ENCODE results near the gene PRR33. TPM values are rescaled to one million over a fixed set of nuclear protein-coding genes. Genes with fewer than 3 reads are reported as not detected.

PRR33 gene
- total RNA-seq, 2 experiments from 2014 or later, result 0.08 TPM; not detected in 1

DNA sequence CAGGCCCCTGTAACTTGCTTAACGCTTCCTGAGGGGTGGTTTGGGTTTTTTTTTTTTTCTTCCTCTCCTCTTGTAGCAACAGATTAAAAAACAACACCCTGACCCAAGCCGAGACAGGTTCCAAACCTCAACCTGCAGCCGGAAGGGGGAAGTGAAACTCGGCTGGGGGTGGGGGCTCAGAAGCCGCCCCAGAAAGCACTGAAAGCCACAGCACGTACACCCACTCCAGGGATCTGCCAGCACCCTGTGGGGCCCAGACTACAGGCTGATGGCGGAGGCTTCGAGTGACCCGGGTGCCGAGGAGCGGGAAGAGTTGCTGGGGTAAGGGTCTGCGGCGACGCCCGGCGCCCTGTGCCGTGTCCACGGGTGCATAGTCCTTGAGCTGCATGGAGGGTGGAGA lies 38.8 kb downstream of the PRR33 start, which contains the start of gene LSP1:
LSP1 (plus strand) TSS at position 208 of the 400 bp plus-strand sequence; CDS start at position 269, 61 bp downstream.
- Mint-ChIP-seq H3K9me3 (ENCODE audit: insufficient read depth) (no peaks in the 10 kb centered on the region), H3K27ac (peak within 1 kb of the TSS; percentile 98), H3K27me3 (ENCODE audit: low read depth) (peaks cover 3% of the 10 kb centered on the region), H3K4me3 (peak within 1 kb of the TSS; percentile 99), H3K4me1 (ENCODE audit: low read depth) (peaks cover 63% of the 10 kb centered on the region), H3K36me3 (ENCODE audit: low read depth) (peaks cover 24% of the 10 kb centered on the region)
- CTCF ChIA-PET, result interaction anchor here (0.9 to 3.1 kb wide), 10 partner anchors 14 to 200 kb away, joined by 3 to 23 read pairs (median 4); partner anchors contain the start of genes SYT8 and TNNI2
- peak; percentile 63 for ATAC-seq
- DNase-seq, result peak; percentile 93
- POLR2A ChIA-PET, result interaction anchor here (0.6 to 3.8 kb wide), 8 partner anchors 9 to 69 kb away, joined by 3 to 16 read pairs (median 4); partner anchors contain the start of gene TNNI2

DNA sequence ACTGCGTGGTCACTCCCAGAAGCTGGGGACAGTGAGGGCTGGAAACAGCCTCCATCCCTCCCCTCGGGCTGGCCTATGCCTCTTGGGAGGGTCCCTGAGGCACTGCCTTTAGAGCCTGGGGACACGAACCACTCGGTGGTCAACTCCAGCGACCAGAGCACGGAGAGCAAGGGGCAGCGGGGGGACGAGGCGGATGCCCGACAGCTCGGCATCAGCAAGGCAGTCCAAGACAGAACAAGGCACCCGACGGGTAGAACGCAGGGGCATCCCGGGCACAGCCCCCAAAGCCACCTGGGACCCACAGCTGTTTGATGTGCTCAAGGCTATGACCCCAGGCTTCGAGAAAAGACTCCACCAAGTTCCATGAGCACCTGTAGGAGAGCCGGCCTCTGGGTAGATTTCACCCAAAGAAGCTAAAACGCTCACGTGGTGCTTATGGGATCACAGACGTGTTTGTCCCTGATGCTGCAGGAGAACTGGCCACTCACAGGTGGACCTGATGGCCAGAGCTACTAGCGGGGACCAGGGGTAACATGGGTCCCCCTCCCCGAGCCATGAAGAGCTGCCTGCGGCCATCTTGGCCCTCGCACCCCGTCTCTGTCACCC lies 39.3 kb downstream of the PRR33 start:
- peak overlapping the region; percentile 98 for H3K27ac Mint-ChIP-seq

DNA sequence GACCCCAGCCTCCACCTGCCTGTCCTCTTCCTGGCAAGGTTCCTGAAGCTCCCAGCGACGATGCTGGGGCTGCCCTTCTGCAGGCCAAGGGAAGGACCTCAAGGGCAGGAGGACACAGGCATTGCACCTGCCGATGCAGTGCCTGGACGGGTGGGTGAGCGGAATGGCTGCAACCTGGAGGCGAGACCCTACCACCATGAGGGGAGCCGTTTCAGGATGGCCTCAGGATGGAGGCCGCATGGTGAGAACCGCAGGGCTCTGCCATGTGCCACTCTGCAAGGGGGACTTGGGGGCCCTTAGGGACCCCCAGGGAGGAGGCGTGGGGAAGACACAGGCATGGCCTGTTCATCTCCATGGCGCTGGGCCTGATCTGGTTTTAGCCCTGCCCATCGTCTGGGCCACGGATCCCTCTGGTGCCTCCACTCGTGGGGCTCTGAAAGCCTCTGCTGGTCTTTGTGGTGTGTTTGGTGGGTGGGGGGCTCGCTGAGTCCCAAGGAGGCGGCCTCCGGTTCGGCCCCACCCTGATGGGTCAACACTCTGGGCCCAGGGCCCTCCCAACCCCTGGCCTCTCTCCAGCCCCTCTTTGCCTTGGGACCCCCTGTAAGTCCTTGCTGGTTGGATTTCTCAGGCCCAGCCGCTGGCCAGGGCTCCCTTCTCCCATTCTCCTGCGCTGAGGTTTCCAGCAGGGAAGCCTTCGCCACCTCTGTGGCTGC lies 40.1 kb downstream of the PRR33 start:
- DNase-seq (no peak), ATAC-seq (no peak)
- H3K9me3 Mint-ChIP-seq (ENCODE audit: insufficient read depth), result no peaks in the 10 kb centered on the region
- H3K4me3 Mint-ChIP-seq, result peak overlapping the region; percentile 99
- peaks cover 5% of the 10 kb centered on the region for H3K27me3 Mint-ChIP-seq (ENCODE audit: low read depth)
- CTCF ChIA-PET, result interaction anchor here (0.8 to 3.1 kb wide), 14 partner anchors 9 to 305 kb away, joined by 3 to 21 read pairs (median 6); partner anchors contain the start of gene TNNI2
- POLR2A ChIA-PET, result interaction anchor here (0.9 to 3.8 kb wide), 4 partner anchors 10 to 96 kb away, joined by 3 to 16 read pairs (median 11); partner anchors contain the start of gene MRPL23
- peaks cover 74% of the 10 kb centered on the region for H3K4me1 Mint-ChIP-seq (ENCODE audit: low read depth)
- H3K36me3 Mint-ChIP-seq (ENCODE audit: low read depth), result peaks cover 24% of the 10 kb centered on the region
- H3K27ac Mint-ChIP-seq, result peak overlapping the region; percentile 98

More for the DNA sequence above, 39.3 kb downstream of the PRR33 start:
- ChIA-PET POLR2A (interaction anchor here (0.6 to 3.8 kb wide), 4 partner anchors 10 to 70 kb away, joined by 3 to 16 read pairs (median 9); no protein-coding TSS in a partner anchor), CTCF (interaction anchor here (0.9 to 3.1 kb wide), 7 partner anchors 14 to 150 kb away, joined by 3 to 23 read pairs (median 4); partner anchors contain the start of gene TNNI2)
- peaks cover 67% of the 10 kb centered on the region for H3K4me1 Mint-ChIP-seq (ENCODE audit: low read depth)
- H3K27me3 Mint-ChIP-seq (ENCODE audit: low read depth), result peaks cover 4% of the 10 kb centered on the region
- peak overlapping the region; percentile 99 for H3K4me3 Mint-ChIP-seq
- ATAC-seq (peak; percentile 3), DNase-seq (no peak)
- no peaks in the 10 kb centered on the region for H3K9me3 Mint-ChIP-seq (ENCODE audit: insufficient read depth)
- peaks cover 24% of the 10 kb centered on the region for H3K36me3 Mint-ChIP-seq (ENCODE audit: low read depth)

DNA sequence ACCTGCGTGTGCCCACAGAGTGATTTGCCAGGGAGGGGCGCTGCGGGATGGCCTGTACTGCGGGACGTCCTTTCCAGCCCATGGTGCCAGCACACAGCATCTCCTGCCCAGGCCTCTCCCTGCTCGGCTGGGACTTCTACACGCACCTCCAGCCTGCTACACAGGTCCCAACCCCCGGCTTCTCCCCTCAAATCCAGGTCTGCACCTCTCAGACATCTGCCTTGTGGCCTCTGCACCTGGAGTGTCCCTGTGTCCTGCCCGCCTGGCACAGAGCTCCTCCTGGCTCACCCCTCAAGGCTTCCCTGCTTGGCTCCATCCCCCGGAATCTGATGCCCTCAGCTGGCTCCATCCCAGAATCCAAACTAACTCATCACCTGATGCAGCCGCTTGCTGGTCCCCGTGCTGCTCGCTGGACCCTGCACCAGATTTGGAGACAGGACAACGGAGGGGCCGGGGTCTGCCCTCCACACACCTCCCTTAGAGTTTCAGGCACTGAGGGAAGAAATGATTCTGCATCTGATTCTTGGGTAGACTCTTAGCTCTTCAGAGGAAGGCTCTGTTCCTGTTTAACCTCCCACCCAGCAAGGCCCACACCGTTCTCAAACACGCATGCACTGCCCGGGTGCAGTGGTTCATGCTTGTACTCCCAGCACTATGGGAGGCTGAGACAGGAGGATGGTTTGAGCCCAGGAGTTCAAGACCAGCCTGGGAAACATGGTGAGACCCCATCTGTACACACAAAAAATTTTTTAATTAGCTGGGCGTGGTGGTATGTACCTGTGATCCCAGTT lies 42.9 kb downstream of the PRR33 start:
- CTCF ChIA-PET, result interaction anchor here (1.2 to 3.1 kb wide), 6 partner anchors 16 to 196 kb away, joined by 4 to 21 read pairs (median 8); no protein-coding TSS in a partner anchor
- DNase-seq, result no peak
- no peak for ATAC-seq
- POLR2A ChIA-PET, result interaction anchor here (0.7 to 3.2 kb wide), 2 partner anchors 41 to 96 kb away, joined by 4 to 11 read pairs; no protein-coding TSS in a partner anchor
- Mint-ChIP-seq H3K36me3 (ENCODE audit: low read depth) (peaks cover 10% of the 10 kb centered on the region), H3K27me3 (ENCODE audit: low read depth) (peaks cover 11% of the 10 kb centered on the region), H3K9me3 (ENCODE audit: insufficient read depth) (no peaks in the 10 kb centered on the region), H3K27ac (peak overlapping the region; percentile 63), H3K4me1 (ENCODE audit: low read depth) (peaks cover 88% of the 10 kb centered on the region), H3K4me3 (no peak overlapping the region)

DNA sequence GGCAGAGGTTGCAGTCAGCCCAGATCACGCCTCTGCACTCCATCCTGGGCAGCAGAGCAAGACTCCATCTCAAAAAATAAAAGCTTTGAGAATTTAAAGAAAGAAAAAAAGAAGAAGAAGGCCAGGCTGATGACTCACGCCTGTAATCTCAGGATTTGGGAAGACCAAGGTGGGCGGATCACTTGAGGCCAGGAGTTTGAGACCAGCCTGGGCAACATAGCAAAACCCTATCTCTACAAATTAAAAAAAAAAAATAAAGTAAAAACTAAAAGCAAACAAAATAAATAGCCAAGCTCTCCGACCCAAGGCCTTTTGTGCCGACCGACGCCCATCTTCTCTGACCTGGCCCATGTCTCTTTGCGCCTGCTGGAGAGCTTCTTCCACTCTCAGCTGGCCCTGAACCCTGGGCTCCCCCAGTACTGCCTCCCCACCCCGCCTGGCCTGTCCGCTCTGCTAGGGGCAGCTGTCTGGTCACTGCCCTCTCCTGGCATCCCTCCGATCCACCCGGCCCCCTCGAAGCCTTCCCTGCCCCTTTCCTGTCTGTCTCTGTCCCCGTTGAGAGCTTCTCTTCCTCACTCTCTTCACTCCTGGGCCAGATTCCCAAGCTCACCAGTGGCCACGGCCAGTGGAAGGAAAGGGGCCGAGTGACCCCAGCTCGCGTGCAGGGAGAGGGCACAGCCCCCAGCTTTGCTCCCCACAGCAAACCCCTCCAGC lies 43.6 kb downstream of the PRR33 start:
- H3K27ac Mint-ChIP-seq, result no peak overlapping the region
- ATAC-seq, result no peak
- no peak for DNase-seq
- no peak overlapping the region for H3K4me3 Mint-ChIP-seq
- H3K9me3 Mint-ChIP-seq (ENCODE audit: insufficient read depth), result no peaks in the 10 kb centered on the region
- peaks cover 96% of the 10 kb centered on the region for H3K4me1 Mint-ChIP-seq (ENCODE audit: low read depth)
- peaks cover 11% of the 10 kb centered on the region for H3K27me3 Mint-ChIP-seq (ENCODE audit: low read depth)
- peaks cover 3% of the 10 kb centered on the region for H3K36me3 Mint-ChIP-seq (ENCODE audit: low read depth)
- CTCF ChIA-PET, result interaction anchor here (0.7 to 2.2 kb wide), 5 partner anchors 15 to 154 kb away, joined by 4 to 10 read pairs (median 8); no protein-coding TSS in a partner anchor
- POLR2A ChIA-PET, result interaction anchor here (0.7 to 3.2 kb wide), 2 partner anchors 23 to 42 kb away, joined by 3 to 11 read pairs; no protein-coding TSS in a partner anchor

DNA sequence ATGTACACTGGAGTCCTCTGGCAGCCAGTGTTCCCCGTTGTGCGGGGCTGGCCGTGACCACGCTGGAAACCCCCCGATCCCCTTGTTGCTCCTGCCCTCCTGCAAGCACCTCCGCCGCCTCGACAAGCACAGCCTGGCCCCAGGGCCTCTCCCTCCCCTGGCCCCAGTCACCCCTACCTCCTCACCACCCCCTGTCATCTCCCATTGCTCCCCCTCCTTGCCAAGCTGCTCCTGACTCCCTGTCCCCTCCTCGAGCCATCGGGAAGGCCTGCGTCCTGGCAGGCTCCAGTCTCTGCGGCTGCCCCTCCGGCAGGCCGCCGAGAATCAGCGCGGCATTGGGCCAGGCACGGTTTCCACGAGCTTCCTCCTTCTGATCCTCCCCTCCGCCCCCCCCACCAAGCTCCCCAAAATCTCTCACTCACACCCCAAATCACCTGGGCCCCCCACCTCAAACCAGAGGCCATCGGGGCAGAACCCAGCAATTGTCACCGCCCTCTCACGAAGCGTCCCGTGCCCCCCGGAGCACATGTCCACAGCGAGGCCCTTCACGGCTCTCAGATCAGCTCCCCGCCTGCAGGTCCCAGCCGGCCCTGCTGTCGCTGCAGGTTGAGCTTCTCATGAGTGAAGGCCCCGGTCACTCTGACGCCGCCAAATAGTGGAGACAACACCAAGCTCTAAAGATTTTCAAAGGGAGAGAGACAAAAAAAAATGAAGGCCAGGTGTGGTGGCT lies 44.5 kb downstream of the PRR33 start:
- DNase-seq, result no peak
- ATAC-seq, result no peak
- H3K4me1 Mint-ChIP-seq (ENCODE audit: low read depth), result peaks cover 89% of the 10 kb centered on the region
- H3K36me3 Mint-ChIP-seq (ENCODE audit: low read depth), result no peaks in the 10 kb centered on the region
- peak overlapping the region; percentile 69 for H3K27ac Mint-ChIP-seq
- H3K9me3 Mint-ChIP-seq (ENCODE audit: insufficient read depth), result no peaks in the 10 kb centered on the region
- ChIA-PET POLR2A (interaction anchor here (0.7 to 3.2 kb wide), 3 partner anchors 24 to 45 kb away, joined by 3 to 11 read pairs (median 6); no protein-coding TSS in a partner anchor), CTCF (interaction anchor here (1.0 to 2.2 kb wide), 3 partner anchors 14 to 153 kb away, joined by 4 to 10 read pairs (median 9); no protein-coding TSS in a partner anchor)
- H3K27me3 Mint-ChIP-seq (ENCODE audit: low read depth), result peaks cover 11% of the 10 kb centered on the region
- no peak overlapping the region for H3K4me3 Mint-ChIP-seq

DNA sequence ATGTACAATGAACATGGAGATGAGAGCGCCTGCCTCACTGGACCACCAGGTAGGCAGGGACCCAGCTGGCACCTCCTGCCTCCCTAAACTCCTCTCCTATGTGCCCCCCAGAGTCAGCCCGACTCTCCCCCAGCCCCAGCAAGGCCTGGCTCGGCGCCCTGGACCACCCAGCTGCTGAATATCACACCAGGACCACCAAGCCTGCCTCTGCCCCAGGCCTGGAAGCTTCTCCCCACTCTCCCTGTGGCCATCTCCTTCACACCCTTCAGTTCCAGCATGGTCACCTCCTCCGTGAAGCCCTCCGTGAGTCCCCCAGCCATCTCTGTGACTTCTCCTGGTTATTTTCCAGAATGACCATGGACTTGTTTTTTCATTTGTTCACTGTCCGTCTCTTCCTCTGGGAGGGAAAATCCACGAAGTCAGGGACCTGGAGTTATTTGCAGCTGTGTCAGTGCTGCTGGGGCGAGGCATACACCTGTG lies 45.2 kb downstream of the PRR33 start:
- ChIA-PET POLR2A (interaction anchor here (1.1 to 3.2 kb wide), 2 partner anchors 43 to 46 kb away, joined by 6 to 11 read pairs; no protein-coding TSS in a partner anchor), CTCF (interaction anchor here (1.0 to 2.2 kb wide), 3 partner anchors 14 to 156 kb away, joined by 4 to 9 read pairs (median 4); no protein-coding TSS in a partner anchor)
- H3K4me1 Mint-ChIP-seq (ENCODE audit: low read depth), result peaks cover 83% of the 10 kb centered on the region
- H3K27ac Mint-ChIP-seq, result peak overlapping the region; percentile 46
- H3K4me3 Mint-ChIP-seq, result no peak overlapping the region
- H3K36me3 Mint-ChIP-seq (ENCODE audit: low read depth), result no peaks in the 10 kb centered on the region
- no peaks in the 10 kb centered on the region for H3K9me3 Mint-ChIP-seq (ENCODE audit: insufficient read depth)
- DNase-seq (no peak), ATAC-seq (no peak)
- peaks cover 11% of the 10 kb centered on the region for H3K27me3 Mint-ChIP-seq (ENCODE audit: low read depth)

DNA sequence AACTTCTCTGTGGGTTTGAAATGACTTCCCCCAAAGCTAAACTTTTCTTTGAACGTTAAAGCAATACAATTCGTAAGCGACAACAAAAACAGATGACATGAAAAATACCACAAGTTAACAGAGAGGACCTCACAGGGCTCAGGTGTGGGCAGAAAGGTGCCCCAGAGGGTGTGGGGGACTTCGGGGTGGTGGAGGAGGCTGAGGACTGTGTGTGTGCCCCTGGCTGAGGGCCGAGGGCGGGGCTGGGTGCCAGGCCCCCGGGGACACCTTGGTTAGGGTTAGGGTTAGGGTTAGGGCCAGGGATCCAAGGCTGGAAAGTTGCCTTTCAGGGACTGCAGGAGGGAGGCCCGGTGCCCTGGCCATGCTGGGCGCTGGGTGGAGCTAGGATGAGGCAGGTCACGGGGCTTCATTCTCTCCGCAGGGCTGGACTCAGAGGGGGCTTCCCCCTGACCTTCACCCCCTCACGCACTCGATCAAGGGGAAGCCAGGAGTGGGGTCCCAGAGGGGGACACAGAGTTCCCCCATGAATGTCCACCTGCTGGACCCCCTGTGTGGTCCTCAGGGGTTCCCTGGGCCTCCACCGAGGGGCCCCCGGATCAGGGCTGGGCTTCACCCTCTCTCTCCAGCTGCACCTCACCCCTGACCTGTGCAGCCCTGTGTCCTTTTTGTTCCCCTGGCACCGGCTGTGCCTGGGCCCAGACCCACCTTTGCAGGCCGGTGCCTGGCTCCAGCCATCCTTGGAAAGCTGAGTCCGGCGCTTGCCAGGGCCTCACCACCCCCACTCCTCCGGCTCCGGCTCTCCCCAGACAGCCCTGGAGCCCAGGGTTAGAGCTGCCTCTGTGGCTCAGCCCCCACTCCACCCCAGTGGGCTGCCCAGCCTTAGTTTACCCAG lies 45.9 kb downstream of the PRR33 start:
- Mint-ChIP-seq H3K4me3 (peak overlapping the region; percentile 59), H3K36me3 (ENCODE audit: low read depth) (no peaks in the 10 kb centered on the region), H3K9me3 (ENCODE audit: insufficient read depth) (no peaks in the 10 kb centered on the region), H3K27ac (peak overlapping the region; percentile 76), H3K27me3 (ENCODE audit: low read depth) (peaks cover 11% of the 10 kb centered on the region), H3K4me1 (ENCODE audit: low read depth) (peaks cover 78% of the 10 kb centered on the region)
- DNase-seq (peak; percentile 36), ATAC-seq (peak; percentile 30)
- POLR2A ChIA-PET, result interaction anchor here (0.6 to 1.1 kb wide), 2 partner anchors 36 to 46 kb away, joined by 3 to 6 read pairs; no protein-coding TSS in a partner anchor
- CTCF ChIA-PET, result interaction anchor here (1.0 to 1.6 kb wide), 3 partner anchors 36 to 157 kb away, joined by 3 to 4 read pairs (median 3); no protein-coding TSS in a partner anchor

DNA sequence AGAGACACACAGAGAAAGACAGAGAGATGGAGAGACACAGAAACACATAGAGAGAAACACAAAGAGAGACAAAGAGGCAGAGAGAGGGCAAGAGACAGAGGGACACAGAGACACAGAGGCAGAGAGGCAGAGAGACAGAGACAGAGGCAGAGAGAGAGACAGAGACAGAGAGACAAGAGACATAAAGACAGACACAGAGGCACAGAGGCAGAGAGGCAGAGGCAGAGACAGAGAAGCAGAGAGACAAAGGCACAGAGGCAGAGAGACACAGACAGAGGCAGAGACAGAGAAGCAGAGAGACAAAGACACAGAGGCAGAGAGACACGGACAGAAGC lies 46.6 kb downstream of the PRR33 start:
- Mint-ChIP-seq H3K27ac (peak overlapping the region; percentile 76), H3K27me3 (ENCODE audit: low read depth) (peaks cover 11% of the 10 kb centered on the region), H3K36me3 (ENCODE audit: low read depth) (no peaks in the 10 kb centered on the region), H3K9me3 (ENCODE audit: insufficient read depth) (no peaks in the 10 kb centered on the region), H3K4me1 (ENCODE audit: low read depth) (peaks cover 72% of the 10 kb centered on the region), H3K4me3 (peak overlapping the region; percentile 59)
- POLR2A ChIA-PET, result no interaction called here
- CTCF ChIA-PET, result interaction anchor here (1.0 to 1.6 kb wide), 3 partner anchors 37 to 157 kb away, joined by 3 to 4 read pairs (median 3); no protein-coding TSS in a partner anchor
- no peak for DNase-seq
- ATAC-seq, result peak; percentile 12

Measured in activated CD8-positive, alpha-beta T cell treated with anti-CD3 and anti-CD28 coated beads, Interleukin-2, amount 10 ng/mL, durations not matched to agents 7 days and 5 days (primary cell).